ENCODE results near the gene BCAN. TPM values are rescaled to one million over a fixed set of nuclear protein-coding genes. Genes with fewer than 3 reads are reported as not detected.

Gene BCAN
- total RNA-seq, 1 donor from 2014 or later, result 2.0 TPM

DNA sequence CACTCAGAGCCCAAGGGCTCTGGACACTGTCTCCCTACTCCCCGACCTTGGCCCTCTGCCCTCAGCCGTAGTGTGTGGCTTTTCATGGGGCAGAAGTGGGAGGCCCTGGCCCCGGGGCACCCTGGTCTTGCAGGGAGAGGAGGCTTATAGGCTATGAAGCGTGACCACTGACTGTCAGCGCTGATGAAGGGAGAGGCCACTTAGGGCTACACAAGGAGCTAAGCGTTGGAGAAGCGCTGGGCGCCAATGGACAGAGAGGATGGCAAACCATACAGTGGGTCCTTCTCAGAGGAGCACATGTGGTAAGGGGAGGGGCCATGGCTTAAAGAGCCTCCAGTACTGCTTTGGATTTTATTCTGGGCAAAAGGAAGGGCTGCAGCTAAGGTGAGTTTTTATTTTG, 55.6 kb downstream of the BCAN start:
- DNase-seq (ENCODE audit: extremely low spot score in 2 of 2), result no peak
- H3K36me3 ChIP-seq, result no peaks in the 10 kb centered on the region
- no peaks in the 10 kb centered on the region for H3K27me3 ChIP-seq
- intact Hi-C loops (cut with DNase I), result no loop called here
- no peak overlapping the region for H3K4me3 ChIP-seq
- no peak overlapping the region for H3K27ac ChIP-seq
- H3K4me1 ChIP-seq, result peaks cover 22% of the 10 kb centered on the region
- no peaks in the 10 kb centered on the region for H3K9me3 ChIP-seq
- TF ChIP-seq, protein P1, sequence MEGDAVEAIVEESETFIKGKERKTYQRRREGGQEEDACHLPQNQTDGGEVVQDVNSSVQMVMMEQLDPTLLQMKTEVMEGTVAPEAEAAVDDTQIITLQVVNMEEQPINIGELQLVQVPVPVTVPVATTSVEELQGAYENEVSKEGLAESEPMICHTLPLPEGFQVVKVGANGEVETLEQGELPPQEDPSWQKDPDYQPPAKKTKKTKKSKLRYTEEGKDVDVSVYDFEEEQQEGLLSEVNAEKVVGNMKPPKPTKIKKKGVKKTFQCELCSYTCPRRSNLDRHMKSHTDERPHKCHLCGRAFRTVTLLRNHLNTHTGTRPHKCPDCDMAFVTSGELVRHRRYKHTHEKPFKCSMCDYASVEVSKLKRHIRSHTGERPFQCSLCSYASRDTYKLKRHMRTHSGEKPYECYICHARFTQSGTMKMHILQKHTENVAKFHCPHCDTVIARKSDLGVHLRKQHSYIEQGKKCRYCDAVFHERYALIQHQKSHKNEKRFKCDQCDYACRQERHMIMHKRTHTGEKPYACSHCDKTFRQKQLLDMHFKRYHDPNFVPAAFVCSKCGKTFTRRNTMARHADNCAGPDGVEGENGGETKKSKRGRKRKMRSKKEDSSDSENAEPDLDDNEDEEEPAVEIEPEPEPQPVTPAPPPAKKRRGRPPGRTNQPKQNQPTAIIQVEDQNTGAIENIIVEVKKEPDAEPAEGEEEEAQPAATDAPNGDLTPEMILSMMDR (IDR thresholded peaks at IDR 0.05), result no peak
- TF ChIP-seq POLR2A (IDR thresholded peaks at IDR 0.05) (no peak), POLR2AphosphoS5 (IDR thresholded peaks at IDR 0.05; ENCODE audit: insufficient read depth in 1 of 2, low read depth in 1 of 2) (no peak)

DNA sequence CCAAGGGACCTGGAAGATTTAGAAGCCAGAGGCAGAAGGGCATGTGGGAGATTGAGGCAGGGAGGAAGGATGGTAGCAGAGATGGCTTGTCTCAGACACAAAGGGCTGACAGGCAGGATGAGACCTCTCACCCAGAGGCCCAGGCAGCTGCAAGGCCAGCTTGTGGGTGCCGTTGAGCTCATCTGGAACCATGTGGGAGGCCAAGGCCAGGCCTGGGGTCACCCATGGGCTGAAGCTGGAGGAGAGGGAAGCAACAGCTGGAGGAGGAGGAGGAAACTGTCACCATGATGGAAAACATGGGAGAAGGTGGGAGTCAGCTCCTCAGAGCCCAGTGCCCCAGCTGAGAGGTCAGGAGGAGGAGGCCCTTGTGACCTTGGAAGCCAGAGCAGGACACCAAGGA, 57.1 kb downstream of the BCAN start:
- Histone ChIP-seq H3K36me3 (no peaks in the 10 kb centered on the region), H3K4me1 (peaks cover 22% of the 10 kb centered on the region), H3K4me3 (no peak overlapping the region), H3K9me3 (no peaks in the 10 kb centered on the region), H3K27me3 (no peaks in the 10 kb centered on the region), H3K27ac (no peak overlapping the region)
- intact Hi-C loops (cut with DNase I), result no loop called here
- no peak for TF ChIP-seq POLR2AphosphoS5 (IDR thresholded peaks at IDR 0.05; ENCODE audit: insufficient read depth in 1 of 2, low read depth in 1 of 2)
- TF ChIP-seq, protein P1 (IDR thresholded peaks at IDR 0.05), result no peak
- TF ChIP-seq POLR2A (IDR thresholded peaks at IDR 0.05), result no peak
- no peak for DNase-seq (ENCODE audit: extremely low spot score in 2 of 2)

DNA sequence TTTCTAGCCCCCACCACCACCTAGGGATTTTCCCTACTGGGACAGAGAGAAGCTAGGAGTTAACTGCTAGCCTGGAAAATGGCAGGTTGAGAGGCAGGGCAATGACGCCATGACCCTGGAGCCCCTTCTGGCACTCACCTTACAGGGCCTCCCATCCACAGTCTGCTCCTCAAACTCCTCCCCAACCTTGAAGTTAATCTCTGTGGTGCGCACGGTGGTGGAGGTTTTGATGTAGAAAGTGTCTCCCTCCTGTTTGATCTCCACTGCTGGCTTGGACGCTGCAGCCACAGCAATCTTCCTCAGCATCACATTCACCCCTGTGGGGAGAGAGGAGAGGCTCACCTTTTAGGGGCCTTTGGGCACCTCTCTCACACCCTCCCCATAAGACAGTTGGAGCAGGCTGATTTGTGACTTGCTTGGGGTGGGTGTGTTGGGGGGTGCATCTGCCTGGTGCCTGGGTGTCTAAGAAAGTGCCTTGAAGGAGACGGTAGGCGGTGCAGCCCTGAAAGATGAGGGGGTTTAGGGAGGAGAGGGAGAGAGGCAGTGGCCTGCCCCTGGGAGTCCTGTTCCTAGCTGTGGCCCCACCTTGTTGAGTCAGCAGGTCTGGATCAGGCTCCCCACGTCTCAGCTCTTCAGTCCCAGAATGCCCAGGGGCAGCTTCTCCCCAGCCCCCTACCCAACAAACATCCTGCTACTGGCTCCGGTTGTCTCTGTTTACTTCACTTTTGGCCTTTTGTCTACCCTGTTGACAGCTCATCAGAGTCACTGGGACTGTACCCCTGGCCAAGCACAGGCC, 59.0 kb downstream of the BCAN start:
- H3K27ac ChIP-seq, result peak overlapping the region; percentile 15
- TF ChIP-seq POLR2A (IDR thresholded peaks at IDR 0.05), result no peak
- TF ChIP-seq POLR2AphosphoS5 (IDR thresholded peaks at IDR 0.05; ENCODE audit: insufficient read depth in 1 of 2, low read depth in 1 of 2), result no peak
- TF ChIP-seq, protein P1 (IDR thresholded peaks at IDR 0.05), result no peak
- no peaks in the 10 kb centered on the region for H3K36me3 ChIP-seq
- H3K9me3 ChIP-seq, result no peaks in the 10 kb centered on the region
- intact Hi-C loops (cut with DNase I), result no loop called here
- H3K4me3 ChIP-seq, result no peak overlapping the region
- peaks cover 32% of the 10 kb centered on the region for H3K4me1 ChIP-seq
- no peaks in the 10 kb centered on the region for H3K27me3 ChIP-seq
- DNase-seq (ENCODE audit: extremely low spot score in 2 of 2), result no peak

DNA sequence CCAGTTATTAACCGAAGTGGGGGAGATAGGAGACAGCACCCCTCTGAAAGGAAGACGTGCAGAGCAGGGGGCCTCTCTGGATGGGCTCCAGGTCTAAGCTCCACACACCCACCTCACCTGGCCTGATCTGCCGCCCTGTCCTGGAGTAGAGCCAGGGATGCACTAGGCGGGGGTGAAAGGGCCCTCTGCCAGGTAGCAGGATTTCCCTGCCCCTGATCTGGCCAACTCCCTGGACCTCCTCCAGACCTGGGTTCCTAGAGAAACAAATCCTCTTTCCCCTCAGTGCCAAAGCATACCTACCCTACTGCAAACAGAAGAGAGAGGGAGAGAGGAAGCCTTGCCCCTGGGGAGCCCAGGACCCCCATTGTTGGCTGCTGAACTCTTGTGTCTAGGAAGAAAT, 61.4 kb downstream of the BCAN start:
- Histone ChIP-seq H3K4me3 (peak overlapping the region in 1 of 2 donors; percentile 51), H3K4me1 (peaks cover 56% of the 10 kb centered on the region), H3K27me3 (no peaks in the 10 kb centered on the region), H3K9me3 (no peaks in the 10 kb centered on the region), H3K36me3 (no peaks in the 10 kb centered on the region), H3K27ac (peak overlapping the region; percentile 95)
- intact Hi-C loops (cut with DNase I), result no loop called here
- TF ChIP-seq POLR2AphosphoS5 (IDR thresholded peaks at IDR 0.05; ENCODE audit: insufficient read depth in 1 of 2, low read depth in 1 of 2) (no peak), POLR2A (IDR thresholded peaks at IDR 0.05) (no peak)
- TF ChIP-seq, protein P1 (IDR thresholded peaks at IDR 0.05), result no peak
- no peak for DNase-seq (ENCODE audit: extremely low spot score in 2 of 2)

DNA sequence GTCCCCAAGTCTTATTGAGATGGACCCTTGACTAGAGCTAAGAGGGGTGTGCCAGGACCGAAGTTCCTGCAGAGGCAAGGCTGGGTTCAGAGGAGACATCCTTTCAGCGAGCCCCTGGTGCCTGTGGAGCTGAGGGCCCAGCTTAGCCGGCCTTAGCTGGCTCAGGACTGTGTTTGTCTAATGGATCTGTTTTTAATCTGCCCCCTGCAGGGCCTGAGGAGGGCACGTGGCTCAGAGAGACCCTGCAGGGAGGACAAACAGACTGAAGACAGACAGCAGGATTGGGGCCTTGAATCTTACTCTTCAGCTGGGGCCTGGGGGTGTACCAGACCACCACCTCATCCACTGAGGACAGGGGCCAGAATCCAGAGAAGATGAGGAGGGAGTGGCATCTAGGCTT, 61.8 kb downstream of the BCAN start:
- intact Hi-C loops (cut with DNase I), result loop anchor here (2.0 kb wide), 1 partner anchor 23 kb away; no protein-coding TSS in a partner anchor
- H3K4me3 ChIP-seq, result peak overlapping the region; percentile 11 to 51
- H3K9me3 ChIP-seq, result no peaks in the 10 kb centered on the region
- H3K36me3 ChIP-seq, result no peaks in the 10 kb centered on the region
- H3K27me3 ChIP-seq, result no peaks in the 10 kb centered on the region
- H3K4me1 ChIP-seq, result peaks cover 60% of the 10 kb centered on the region
- TF ChIP-seq POLR2AphosphoS5 (IDR thresholded peaks at IDR 0.05; ENCODE audit: insufficient read depth in 1 of 2, low read depth in 1 of 2) (no peak), POLR2A (IDR thresholded peaks at IDR 0.05) (no peak)
- TF ChIP-seq, protein P1 (IDR thresholded peaks at IDR 0.05), result no peak
- peak overlapping the region; percentile 95 for H3K27ac ChIP-seq
- no peak for DNase-seq (ENCODE audit: extremely low spot score in 2 of 2)
